Forelimb muscle (tissue), 1 donor: ENCODE results near the gene GCM1. TPM values are rescaled to one million over a fixed set of nuclear protein-coding genes. Genes with fewer than 3 reads are reported as not detected.

Experiments
- DNase-seq: peaks from one replicate; pipeline ENCODE4 v3.0.0-alpha.2; 2013; ENCODE audit warnings: low read depth
- polyA plus RNA-seq: library from polyadenylated mRNA; unstranded; fragments of 120-200 nt; gene quantifications from one replicate; pipeline ENCODE4 v1.2.1, GENCODE V29; 2013; ENCODE audit not compliant: insufficient read length

GCM1 gene
- polyA plus RNA-seq, 1 donor: not detected

DNA sequence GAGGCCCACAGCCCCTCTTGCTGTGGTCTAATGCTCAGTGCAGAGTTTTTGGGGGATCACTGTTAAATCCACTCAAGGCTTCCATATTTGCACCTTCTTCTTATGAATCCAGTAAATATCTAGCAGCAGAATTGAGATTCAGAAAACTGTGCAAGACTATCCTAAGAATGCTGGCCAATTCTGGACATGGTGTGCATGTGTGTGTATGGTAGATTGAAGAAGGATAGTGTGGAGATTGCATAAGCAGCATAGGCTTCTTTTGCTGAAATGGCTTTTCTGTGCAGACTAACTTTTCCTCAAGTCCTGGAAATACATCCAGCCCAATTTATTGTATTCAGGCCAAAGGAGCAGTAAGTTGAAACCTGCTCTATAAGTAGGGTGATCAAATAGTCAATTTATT, 43.7 kb downstream of the GCM1 start:
- no peak for DNase-seq

DNA sequence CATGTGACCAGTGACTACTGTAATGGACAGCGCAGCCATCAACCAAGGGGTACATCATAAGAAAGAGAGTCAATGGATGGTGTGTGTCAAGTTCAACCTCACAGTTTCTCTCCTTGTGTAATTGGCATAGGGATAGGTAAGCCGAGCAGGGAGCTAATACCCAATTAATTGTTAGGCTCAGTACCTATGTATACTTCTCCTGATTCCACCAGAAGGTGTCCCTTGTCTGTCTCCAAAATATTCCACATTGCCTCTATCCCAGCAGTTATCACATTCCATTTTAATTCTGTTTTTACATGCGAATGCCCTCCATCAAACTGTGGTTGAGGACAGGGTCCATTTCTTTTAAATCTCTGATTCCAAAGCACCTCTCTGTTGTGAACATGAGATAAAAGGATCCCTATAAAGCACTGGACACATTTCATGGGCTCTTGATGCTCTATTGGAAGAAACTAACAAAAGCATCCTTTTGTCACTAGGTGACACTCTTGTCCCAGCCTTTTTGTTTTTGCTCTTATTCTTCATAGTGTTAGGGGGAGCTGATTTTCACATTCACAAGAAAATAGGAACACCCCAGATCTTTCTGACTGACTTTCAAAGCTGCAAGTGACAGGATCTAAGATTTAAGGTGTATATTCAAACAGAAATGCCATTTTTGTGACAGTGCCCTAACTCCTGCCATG, 44.5 kb downstream of the GCM1 start:
- DNase-seq: no peak

DNA sequence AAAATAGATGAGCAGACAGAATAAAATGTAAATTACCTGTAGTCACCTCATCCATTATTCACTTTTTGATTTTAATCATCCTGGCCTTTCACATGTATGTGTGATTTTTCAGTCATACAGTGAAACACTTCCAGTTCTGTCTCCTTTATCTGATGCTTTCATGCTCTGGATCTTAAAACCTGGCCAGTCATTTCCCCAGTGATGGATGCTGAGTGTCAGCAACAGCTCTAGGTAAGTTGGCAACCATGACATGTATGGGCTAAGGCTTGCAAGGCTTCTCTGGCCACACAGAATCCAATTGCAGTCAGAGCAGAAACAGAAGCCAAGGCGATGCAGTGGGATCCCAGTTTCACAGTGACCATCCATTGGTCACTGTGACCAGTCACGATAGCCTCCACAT, 47.6 kb downstream of the GCM1 start:
- DNase-seq: no peak

DNA sequence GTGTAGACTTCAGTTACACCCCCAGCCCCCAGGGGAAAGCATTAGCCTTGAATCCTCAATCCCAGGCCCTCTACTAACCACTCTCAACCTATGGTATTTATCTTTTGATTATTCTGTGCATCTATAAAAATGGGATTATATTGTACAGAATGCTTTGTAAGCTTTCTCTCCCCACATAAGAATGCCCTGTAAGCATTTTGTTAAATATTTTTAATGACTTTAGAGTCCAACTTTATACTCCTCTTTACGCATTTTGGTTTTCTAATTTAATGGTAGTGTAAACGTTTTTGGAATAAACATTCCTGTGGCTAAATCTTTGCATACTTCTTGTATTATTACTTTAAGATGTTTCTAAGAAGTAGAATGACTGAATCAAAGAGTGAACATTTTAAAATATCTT, 48.1 kb downstream of the GCM1 start:
- no peak for DNase-seq

DNA sequence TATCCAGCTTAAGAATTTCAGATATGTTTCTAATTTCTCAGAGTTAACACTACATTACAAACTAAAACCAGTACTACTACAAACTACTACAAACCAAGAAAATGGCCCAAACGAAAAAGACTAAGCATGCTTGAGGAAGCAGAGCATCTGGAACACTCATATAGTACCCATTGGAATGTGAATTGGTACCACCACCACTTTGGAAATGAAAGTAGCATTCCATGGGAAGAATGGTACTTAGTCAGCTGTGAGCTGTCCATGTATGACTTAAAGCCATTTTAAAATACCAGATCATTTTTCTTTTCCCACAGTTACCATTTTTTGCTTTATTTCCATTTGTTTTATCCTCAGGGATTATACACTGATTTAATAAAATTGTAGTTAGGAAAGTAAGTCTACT, 52.9 kb downstream of the GCM1 start:
- no peak for DNase-seq

DNA sequence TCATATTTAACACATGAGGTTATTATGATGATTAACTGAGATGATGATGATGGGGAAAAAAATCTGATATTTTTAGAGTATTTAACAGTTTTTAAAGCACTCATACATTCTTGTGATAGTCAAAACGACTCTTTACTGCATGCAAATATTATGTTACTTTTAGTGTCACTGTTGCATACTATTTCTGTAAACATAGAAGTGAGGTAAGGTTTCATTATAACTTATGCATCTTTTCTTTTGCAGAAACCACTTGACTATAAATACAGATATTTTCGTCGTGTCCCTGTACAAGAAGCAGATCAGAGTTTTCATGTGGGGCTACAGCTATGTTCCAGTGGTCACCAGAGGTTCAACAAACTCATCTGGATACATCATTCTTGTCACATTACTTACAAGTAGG, 53.4 kb downstream of the GCM1 start:
- DNase-seq: no peak

DNA sequence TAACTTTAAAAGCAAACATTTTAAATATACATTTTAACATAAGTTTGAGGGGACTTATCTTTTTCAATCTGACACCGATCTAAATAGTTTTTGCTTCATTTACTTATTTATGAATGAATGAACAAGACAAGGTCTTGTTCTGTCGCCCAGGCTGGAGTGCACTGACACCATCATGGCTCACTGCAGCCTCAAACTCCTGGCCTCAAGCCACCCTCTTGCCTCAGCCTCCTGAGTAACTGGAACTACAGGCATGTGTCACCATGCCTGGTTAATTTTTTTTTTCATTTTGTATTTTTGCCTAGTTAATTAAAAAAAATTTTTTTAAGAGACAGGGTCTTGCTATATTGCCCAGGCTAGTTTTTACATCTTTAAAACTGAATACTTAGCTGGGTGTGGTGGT, 58.1 kb downstream of the GCM1 start:
- no peak for DNase-seq

DNA sequence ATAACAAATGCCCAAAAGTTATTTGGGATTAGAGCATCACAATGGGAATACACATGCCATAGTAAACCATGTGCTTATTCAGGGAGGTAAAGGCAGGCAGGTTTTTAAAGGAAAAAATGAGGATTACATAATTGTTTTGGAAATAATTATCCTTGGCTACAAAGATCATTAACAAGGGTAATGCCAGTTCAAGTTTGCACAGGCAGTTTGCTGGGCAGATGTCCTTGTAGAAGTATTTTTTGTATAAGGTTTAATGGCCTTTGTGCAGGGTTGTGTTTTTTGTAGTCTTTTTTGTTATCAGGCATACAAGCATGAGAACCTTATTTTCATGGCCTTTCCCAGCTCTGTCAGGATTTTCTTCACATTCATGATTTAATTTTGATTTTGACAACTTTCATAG, 58.7 kb downstream of the GCM1 start:
- DNase-seq: no peak

DNA sequence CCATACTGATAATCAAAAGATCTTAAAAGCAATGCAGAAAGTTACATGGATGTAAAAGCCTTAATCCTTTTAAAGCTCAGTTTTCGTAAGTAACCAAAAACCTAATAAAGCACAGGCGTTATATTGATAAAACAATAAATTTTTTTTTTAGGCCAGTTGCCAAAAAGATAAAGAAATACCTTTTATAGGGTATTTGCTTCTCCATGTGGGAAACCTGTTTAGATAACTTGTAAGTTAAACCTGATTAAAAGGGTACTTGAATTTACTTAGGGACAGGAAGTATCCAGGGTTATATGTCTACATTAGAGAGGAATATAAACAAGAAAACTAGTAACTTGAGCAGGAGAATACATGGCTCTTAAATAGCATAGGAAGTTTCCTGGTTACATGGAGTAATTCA, 62.3 kb downstream of the GCM1 start:
- DNase-seq: no peak

DNA sequence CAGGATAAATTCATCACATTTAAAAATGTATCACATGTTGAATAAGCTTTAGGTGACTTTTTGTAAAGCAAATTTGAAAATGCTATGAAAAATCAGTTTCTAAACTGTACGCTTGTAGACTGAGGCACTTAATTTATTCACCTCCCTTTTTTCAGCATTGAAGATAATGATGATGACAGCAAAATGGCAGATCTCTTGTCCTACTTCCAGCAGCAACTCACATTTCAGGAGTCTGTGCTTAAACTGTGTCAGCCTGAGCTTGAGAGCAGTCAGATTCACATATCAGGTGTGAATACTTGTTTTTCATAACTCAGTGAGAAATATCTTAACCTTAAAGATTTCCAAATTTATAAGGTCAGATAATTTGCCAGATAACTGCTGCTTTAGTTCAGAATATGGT, 67.8 kb downstream of the GCM1 start:
- DNase-seq: no peak

Other genes starting within 250 kb of the GCM1 start
- gene GSTA3, start 239.1 kb downstream of the GCM1 start, polyA plus RNA-seq: not detected
- gene GSTA4, start 153.6 kb downstream of the GCM1 start, polyA plus RNA-seq: 47.5 TPM
- gene CILK1, start 87.0 kb downstream of the GCM1 start, polyA plus RNA-seq: 10.6 TPM
- gene FBXO9, start 83.4 kb downstream of the GCM1 start, polyA plus RNA-seq: 72.6 TPM
- gene ELOVL5, start 200.1 kb upstream of the GCM1 start, polyA plus RNA-seq: 30.9 TPM